Ishikawa (cell line): ENCODE results near the gene THRB.

Experiments
- CEBPB ChIP-seq: IDR thresholded peaks from 2 replicates; pipeline ENCODE4 v1.6.1; 2012
- FOXM1 ChIP-seq: IDR thresholded peaks from 2 replicates; pipeline ENCODE4 v1.6.1; 2012; ENCODE audit warnings: low read depth, borderline replicate concordance
- NFIC ChIP-seq: IDR thresholded peaks from 2 replicates; pipeline ENCODE4 v1.6.1; 2012
- TF ChIP-seq, protein P1 (sequence below): IDR thresholded peaks from 2 replicates; pipeline ENCODE4 v1.6.1; 2012; ENCODE audit warnings: low read depth, mild to moderate bottlenecking
- TF ChIP-seq, protein P2 (sequence below): IDR thresholded peaks from 2 replicates; pipeline ENCODE4 v1.6.1; 2012

DNA sequence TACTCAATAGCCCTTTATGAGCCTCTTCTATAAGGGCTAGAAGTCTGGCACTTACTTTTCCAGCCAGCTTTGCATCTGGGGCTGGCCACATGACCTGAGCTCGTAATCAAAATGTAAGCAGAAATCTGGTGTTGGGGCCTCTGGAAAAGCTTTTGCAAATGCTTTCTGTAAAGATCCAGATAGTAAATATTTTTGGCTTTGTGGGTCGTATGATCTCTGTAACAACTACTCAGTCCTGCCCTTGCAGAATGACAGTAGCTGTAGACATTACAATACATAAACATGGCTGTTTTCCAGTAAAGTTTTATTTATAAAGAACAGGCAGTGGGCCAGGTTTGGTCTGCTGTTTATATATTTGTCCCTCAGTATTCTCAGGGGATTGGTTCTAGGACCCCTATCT, 46.2 kb upstream of the THRB start:
- TF ChIP-seq NFIC (no peak), FOXM1 (no peak), CEBPB (no peak)
- TF ChIP-seq, protein P1, sequence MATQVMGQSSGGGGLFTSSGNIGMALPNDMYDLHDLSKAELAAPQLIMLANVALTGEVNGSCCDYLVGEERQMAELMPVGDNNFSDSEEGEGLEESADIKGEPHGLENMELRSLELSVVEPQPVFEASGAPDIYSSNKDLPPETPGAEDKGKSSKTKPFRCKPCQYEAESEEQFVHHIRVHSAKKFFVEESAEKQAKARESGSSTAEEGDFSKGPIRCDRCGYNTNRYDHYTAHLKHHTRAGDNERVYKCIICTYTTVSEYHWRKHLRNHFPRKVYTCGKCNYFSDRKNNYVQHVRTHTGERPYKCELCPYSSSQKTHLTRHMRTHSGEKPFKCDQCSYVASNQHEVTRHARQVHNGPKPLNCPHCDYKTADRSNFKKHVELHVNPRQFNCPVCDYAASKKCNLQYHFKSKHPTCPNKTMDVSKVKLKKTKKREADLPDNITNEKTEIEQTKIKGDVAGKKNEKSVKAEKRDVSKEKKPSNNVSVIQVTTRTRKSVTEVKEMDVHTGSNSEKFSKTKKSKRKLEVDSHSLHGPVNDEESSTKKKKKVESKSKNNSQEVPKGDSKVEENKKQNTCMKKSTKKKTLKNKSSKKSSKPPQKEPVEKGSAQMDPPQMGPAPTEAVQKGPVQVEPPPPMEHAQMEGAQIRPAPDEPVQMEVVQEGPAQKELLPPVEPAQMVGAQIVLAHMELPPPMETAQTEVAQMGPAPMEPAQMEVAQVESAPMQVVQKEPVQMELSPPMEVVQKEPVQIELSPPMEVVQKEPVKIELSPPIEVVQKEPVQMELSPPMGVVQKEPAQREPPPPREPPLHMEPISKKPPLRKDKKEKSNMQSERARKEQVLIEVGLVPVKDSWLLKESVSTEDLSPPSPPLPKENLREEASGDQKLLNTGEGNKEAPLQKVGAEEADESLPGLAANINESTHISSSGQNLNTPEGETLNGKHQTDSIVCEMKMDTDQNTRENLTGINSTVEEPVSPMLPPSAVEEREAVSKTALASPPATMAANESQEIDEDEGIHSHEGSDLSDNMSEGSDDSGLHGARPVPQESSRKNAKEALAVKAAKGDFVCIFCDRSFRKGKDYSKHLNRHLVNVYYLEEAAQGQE = no peak
- TF ChIP-seq, protein P2, sequence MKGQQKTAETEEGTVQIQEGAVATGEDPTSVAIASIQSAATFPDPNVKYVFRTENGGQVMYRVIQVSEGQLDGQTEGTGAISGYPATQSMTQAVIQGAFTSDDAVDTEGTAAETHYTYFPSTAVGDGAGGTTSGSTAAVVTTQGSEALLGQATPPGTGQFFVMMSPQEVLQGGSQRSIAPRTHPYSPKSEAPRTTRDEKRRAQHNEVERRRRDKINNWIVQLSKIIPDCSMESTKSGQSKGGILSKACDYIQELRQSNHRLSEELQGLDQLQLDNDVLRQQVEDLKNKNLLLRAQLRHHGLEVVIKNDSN = no peak
